K562 (cell line): ENCODE results near the gene JUNB.

ENCODE experiments used
- ATF6 ChIP-seq: sonication (generic); formaldehyde crosslinking; IDR thresholded peaks from 2 replicates; pipeline ENCODE4 v1.4.0; 2020; ENCODE audit warnings: mild to moderate bottlenecking, missing genetic modification reagents
- HNRNPK ChIP-seq: fragments of 200-400 bp; formaldehyde crosslinking; IDR thresholded peaks from one replicate; pipeline ENCODE4 v1.6.1; 2018; ENCODE audit warnings: mild to moderate bottlenecking, low read depth, low read length; ENCODE audit not compliant: poor library complexity, severe bottlenecking
- MEIS2 ChIP-seq: fragments of 450-650 bp; IDR thresholded peaks from 2 replicates; pipeline ENCODE4 v1.6.1; 2014; ENCODE audit warnings: mild to moderate bottlenecking; ENCODE audit not compliant: partially characterized antibody
- PHF20 ChIP-seq: fragments of 450-650 bp; IDR thresholded peaks from 2 replicates; pipeline ENCODE4 v1.6.1; 2018; ENCODE audit not compliant: partially characterized antibody
- ZC3H8 ChIP-seq: fragments of 450-650 bp; IDR thresholded peaks from 2 replicates; pipeline ENCODE4 v1.6.1; 2017

GRCh38 chr19:12794196-12794941 is 3.1 kb downstream of the JUNB start:
- no peak for TF ChIP-seq HNRNPK
- TF ChIP-seq ATF6 = no peak
- no peak for TF ChIP-seq PHF20
- no peak for TF ChIP-seq MEIS2
- no peak for TF ChIP-seq ZC3H8
